Left ventricle myocardium inferior (tissue), 1 donor: ENCODE results near the gene CARS2. TPM values are rescaled to one million over a fixed set of nuclear protein-coding genes. Genes with fewer than 3 reads are reported as not detected.
"Not testable (repeated sequence)": the region's sequence is repeated elsewhere in the genome, so short reads cannot be mapped to it uniquely, and the experiment has no call there.

ENCODE experiments used
- DNase-seq: peaks from one replicate; pipeline ENCODE4 v3.0.0-alpha.2; 2020
- H3K27ac ChIP-seq: fragments of 200-600 bp; replicated peaks from 2 replicates; pipeline ENCODE4 v1.8.0; 2021
- H3K27me3 ChIP-seq: fragments of 200-600 bp; 2 replicates; pipeline ENCODE4 v1.8.0; 2021; ENCODE audit warnings: low read depth
- H3K36me3 ChIP-seq: fragments of 200-600 bp; 2 replicates; pipeline ENCODE4 v1.8.0; 2021
- H3K4me1 ChIP-seq: fragments of 200-600 bp; 2 replicates; pipeline ENCODE4 v1.8.0; 2021
- H3K4me3 ChIP-seq: fragments of 200-600 bp; 2 replicates; pipeline ENCODE4 v1.8.0; 2021; ENCODE audit warnings: mild to moderate bottlenecking, moderate library complexity
- H3K9me3 ChIP-seq: fragments of 200-600 bp; replicated peaks from 2 replicates; pipeline ENCODE4 v1.8.0; 2021
- CTCF ChIP-seq: fragments of 200-600 bp; IDR thresholded peaks from 2 replicates; pipeline ENCODE4 v1.8.0; 2021; ENCODE audit warnings: antibody characterized with exemption, mild to moderate bottlenecking, borderline replicate concordance
- intact Hi-C: fragments of 100-400 bp; cut with micrococcal nuclease; formaldehyde crosslinking; loops from one replicate; pipeline ENCODE4 v1.11.0; 2022
- total RNA-seq: library from RNA; stranded (reverse); fragmentation: NEBNext Ultra II Directional; extraction: Animal tissue kit (Norgen Biotek cat#: 25700); gene quantifications from one replicate; pipeline ENCODE4 v1.2.1, GENCODE V29; 2021
- donor health status: DM: no; HTN: yes; CAD: no; lungs with severe emphysema.

The CARS2 gene
- total RNA-seq, 1 donor from 2014 or later, result 52.8 TPM

DNA sequence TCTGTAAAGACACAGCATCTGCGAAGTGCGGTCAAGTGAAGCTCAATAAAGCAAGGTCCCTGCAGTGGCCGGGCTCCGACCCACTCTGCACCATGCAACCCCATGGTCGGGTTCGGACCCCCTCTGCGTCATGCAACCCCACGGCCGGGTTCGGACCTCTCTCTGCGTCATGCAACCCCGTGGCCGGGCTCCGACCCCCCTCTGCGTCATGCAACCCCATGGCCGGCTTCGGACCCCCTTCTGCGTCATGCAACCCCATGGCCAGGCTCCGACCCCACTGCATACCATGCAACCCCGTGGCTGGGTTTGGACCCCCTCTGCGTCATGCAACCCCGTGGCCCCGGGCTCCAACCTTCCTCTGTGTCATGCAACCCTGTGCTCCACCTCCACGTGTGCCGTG lies 43.8 kb downstream of the CARS2 start:
- peaks cover 19% of the 10 kb centered on the region for H3K9me3 ChIP-seq
- intact Hi-C loops, result no loop called here
- TF ChIP-seq CTCF, result no peak
- H3K27ac ChIP-seq, result no peak overlapping the region
- no peaks in the 10 kb centered on the region for H3K4me1 ChIP-seq
- peaks cover 95% of the 10 kb centered on the region for H3K36me3 ChIP-seq
- no peak for DNase-seq
- H3K27me3 ChIP-seq, result no peaks in the 10 kb centered on the region
- H3K4me3 ChIP-seq, result no peak overlapping the region

DNA sequence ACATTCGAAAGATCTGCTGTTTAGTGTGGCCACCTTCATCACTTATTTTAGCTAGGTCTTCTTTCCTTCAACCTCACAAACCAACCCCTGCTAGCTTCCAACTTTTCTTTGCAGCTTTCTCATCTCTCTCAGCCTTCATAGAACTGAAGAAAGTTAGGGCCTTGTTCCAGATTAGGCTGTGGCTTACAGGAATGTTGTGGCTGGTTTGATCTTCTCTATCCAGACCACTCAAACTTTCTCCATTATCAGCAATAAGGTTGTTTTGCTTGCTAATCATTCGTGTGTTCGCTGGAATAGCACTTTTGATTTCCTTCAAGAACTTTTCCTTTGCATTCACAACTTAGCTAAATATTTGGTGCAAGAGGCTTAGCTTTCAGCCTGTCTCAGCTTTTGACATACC lies 44.7 kb downstream of the CARS2 start:
- no peak for DNase-seq
- Histone ChIP-seq H3K36me3 (peaks cover 87% of the 10 kb centered on the region), H3K27me3 (no peaks in the 10 kb centered on the region), H3K4me3 (no peak overlapping the region), H3K9me3 (peaks cover 19% of the 10 kb centered on the region), H3K27ac (no peak overlapping the region), H3K4me1 (no peaks in the 10 kb centered on the region)
- intact Hi-C loops, result no loop called here
- no peak for TF ChIP-seq CTCF

DNA sequence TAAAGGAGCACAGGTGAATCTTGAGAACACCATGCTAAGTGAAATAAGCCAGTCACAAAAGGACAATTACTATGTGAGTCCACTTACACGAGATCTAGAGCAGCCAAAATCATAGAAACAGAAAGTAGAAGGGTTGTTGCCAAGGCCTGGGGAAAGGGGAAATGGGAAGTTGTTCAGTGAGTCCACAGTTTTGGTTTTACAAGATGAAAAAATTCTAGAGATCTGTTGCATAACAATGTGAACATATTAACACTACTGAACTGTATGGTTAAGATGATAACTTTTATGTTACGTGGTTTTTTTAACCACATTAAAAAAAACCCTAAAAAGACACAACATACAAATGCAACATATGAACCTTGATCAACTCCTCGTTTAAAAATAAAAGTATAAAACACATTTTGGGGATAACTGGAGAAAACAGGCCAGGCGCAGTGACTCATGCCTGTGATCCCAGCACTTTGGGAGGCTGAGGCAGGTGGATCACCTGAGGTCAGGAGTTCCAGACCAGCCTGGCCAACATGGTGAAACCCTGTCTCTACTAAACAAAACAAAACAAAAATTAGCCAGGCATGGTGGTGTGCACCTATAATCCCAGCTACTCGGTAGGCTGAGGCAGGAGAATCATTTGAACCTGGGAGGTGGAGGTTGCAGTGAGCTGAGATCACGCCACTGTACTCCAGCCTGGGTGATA lies 47.6 kb downstream of the CARS2 start:
- DNase-seq, H3K27ac ChIP-seq, H3K27me3 ChIP-seq, intact Hi-C loops, H3K4me1 ChIP-seq, H3K4me3 ChIP-seq: not testable (repeated sequence)
- peaks cover 59% of the 10 kb centered on the region for H3K36me3 ChIP-seq
- H3K9me3 ChIP-seq, result peaks cover 19% of the 10 kb centered on the region

DNA sequence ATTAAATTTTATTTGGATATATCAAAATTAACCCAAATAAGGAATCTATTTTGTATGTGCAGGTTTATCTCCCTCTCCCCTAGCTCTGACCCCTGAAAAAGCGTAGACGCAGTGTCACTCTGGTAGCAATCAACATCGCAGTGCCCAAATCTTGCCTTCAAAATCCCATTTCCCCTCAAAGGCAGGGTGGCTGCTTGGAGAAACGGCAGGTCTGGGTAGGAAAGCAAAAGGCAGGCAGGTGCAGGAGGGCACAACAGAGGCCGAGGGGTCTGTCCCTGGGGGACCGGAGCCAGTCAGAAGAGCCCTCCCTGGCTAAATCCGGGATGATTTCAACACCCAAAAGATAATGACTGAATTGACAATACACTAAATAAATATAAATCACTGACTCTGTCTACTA lies 48.7 kb downstream of the CARS2 start:
- DNase-seq, result no peak
- Histone ChIP-seq H3K9me3 (peaks cover 19% of the 10 kb centered on the region), H3K36me3 (peaks cover 47% of the 10 kb centered on the region), H3K27me3 (no peaks in the 10 kb centered on the region), H3K4me3 (no peak overlapping the region), H3K4me1 (no peaks in the 10 kb centered on the region), H3K27ac (no peak overlapping the region)
- intact Hi-C loops, result no loop called here
- TF ChIP-seq CTCF, result no peak

DNA sequence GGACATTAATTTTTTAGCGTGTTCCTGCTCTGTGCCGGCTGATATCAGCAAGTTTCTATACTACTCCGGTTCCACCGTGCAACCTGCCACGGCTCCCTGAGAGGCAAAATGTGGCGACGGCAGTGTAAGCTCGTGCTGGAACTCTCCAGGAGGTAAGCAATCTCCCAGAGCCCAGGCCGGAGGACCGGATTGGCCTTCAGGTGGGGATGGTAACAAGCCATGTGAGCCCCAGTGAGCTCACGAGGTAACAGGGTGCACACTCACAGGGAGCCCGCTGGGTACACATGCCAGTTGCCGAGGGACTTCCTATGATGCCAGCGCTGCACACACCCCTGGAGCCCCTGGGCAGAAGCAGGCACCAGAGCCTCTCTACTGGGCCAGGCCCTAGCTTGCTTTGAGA lies 52.1 kb downstream of the CARS2 start:
- Histone ChIP-seq H3K4me3 (no peak overlapping the region), H3K27me3 (no peaks in the 10 kb centered on the region), H3K36me3 (peaks cover 35% of the 10 kb centered on the region), H3K9me3 (peaks cover 5% of the 10 kb centered on the region), H3K4me1 (no peaks in the 10 kb centered on the region), H3K27ac (no peak overlapping the region)
- intact Hi-C loops, result no loop called here
- no peak for TF ChIP-seq CTCF
- DNase-seq, result no peak

GRCh38 chr13:110653271-110653670 lies 52.6 kb downstream of the CARS2 start:
- H3K27me3 ChIP-seq, result no peaks in the 10 kb centered on the region
- H3K4me1 ChIP-seq, result no peaks in the 10 kb centered on the region
- intact Hi-C loops, result no loop called here
- no peak overlapping the region for H3K4me3 ChIP-seq
- peaks cover 5% of the 10 kb centered on the region for H3K9me3 ChIP-seq
- no peak for TF ChIP-seq CTCF
- no peak for DNase-seq
- no peak overlapping the region for H3K27ac ChIP-seq
- peaks cover 29% of the 10 kb centered on the region for H3K36me3 ChIP-seq
